ENCODE data around the gene NHSL2. TPM values are rescaled to one million over a fixed set of nuclear protein-coding genes. Genes with fewer than 3 reads are reported as not detected.

The NHSL2 gene
- total RNA-seq, 2 experiments from 2014 or later, result not detected

DNA sequence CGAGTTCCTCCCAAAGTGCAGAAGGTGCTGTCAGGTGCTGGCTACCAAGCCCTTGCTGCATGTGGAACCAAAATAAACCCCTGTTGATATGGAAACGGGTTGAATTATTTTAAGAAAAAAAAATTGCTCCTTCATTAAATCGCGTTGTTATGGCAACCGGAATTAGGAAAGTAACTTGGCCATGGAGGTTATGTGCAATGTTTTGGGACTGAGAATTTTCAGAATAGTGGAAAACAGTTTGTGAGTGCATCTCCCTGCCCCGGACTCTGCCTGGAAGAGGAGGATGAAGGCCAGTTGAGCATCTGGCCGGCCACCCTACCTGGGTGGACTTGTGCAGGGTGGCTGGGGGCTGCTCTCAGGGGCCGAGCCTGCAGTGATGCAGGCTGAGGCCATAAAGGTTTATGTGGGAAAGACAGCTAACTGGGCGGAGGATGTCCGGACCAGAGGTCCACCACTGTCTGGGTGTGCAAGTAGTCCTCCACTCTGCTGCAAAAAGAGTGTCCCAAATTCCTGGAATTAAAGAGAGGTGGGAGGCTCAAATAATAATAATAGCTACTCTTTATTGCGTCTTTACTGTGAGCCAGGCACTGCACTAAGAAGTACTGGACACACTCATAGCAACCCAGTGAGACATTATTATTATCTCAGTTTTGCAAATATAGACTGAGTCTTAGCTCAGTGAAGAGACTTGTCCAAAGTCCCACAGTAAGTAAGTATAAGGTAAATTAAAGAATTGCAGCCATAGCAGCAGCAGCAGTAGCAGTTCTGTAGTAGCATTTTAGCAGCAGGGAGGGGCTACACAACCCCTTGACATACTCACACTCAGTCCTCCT is 200.4 kb downstream of the NHSL2 start:
- intact Hi-C loops (cut with micrococcal nuclease; ENCODE audit: unreplicated experiment), result no loop called here
- no peaks in the 10 kb centered on the region for H3K79me2 ChIP-seq (ENCODE audit: insufficient read depth, low read depth, low read length)
- TF ChIP-seq EZH2phosphoT487 (IDR thresholded peaks at IDR 0.05; ENCODE audit: borderline replicate concordance, low read depth, low read length), result no peak
- TF ChIP-seq, protein P1, sequence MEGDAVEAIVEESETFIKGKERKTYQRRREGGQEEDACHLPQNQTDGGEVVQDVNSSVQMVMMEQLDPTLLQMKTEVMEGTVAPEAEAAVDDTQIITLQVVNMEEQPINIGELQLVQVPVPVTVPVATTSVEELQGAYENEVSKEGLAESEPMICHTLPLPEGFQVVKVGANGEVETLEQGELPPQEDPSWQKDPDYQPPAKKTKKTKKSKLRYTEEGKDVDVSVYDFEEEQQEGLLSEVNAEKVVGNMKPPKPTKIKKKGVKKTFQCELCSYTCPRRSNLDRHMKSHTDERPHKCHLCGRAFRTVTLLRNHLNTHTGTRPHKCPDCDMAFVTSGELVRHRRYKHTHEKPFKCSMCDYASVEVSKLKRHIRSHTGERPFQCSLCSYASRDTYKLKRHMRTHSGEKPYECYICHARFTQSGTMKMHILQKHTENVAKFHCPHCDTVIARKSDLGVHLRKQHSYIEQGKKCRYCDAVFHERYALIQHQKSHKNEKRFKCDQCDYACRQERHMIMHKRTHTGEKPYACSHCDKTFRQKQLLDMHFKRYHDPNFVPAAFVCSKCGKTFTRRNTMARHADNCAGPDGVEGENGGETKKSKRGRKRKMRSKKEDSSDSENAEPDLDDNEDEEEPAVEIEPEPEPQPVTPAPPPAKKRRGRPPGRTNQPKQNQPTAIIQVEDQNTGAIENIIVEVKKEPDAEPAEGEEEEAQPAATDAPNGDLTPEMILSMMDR (conservative IDR thresholded peaks at IDR 0.05; ENCODE audit: low read length), result no peak

DNA sequence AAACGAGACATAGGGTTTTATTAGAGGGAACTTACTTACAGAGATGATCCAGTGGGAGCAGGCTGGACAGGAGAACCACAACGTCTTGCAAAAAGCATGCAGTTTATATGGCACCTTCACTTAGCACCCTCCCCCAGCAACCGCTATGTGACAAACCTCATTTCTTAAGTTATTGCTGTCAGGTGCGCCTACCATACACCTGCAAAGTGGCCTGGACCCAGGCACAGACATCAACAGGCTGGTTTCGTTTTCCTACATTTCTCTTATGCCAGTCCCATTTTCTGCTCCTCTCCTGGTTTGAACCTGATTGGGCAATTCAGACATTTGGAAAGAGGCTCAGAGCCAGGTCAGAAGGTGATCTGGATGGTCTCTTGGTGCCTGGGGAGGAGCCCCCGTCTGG is 202.8 kb downstream of the NHSL2 start:
- no peaks in the 10 kb centered on the region for H3K36me3 ChIP-seq (ENCODE audit: insufficient read depth, low read length)
- H3K9me3 ChIP-seq (ENCODE audit: low read length), result no peaks in the 10 kb centered on the region
- H2AFZ ChIP-seq (ENCODE audit: low read length), result no peak overlapping the region
- ChIA-PET CTCF (ENCODE audit: unreplicated experiment) (no interaction called here), POLR2A (no interaction called here)
- H3K4me3 ChIP-seq (ENCODE audit: low read depth, low read length, poor library complexity, severe bottlenecking), result no peak overlapping the region
- H3K4me1 ChIP-seq (ENCODE audit: insufficient read depth, low read length, poor library complexity, severe bottlenecking), result no peaks in the 10 kb centered on the region
- no peak for DNase-seq (ENCODE audit: low spot score)
- no peaks in the 10 kb centered on the region for H4K20me1 ChIP-seq (ENCODE audit: insufficient read depth, low read length)
- TF ChIP-seq, protein P1 (conservative IDR thresholded peaks at IDR 0.05; ENCODE audit: low read length), result no peak
- TF ChIP-seq EZH2phosphoT487 (IDR thresholded peaks at IDR 0.05; ENCODE audit: borderline replicate concordance, low read depth, low read length), result no peak
- no peaks in the 10 kb centered on the region for H3K79me2 ChIP-seq (ENCODE audit: insufficient read depth, low read depth, low read length)
- no peaks in the 10 kb centered on the region for H3K9me2 ChIP-seq (ENCODE audit: insufficient read depth, low read length)
- no peak overlapping the region for H3K4me2 ChIP-seq (ENCODE audit: low read length)
- BruUV-seq (replicated peaks), result no TSS peak
- intact Hi-C loops (cut with micrococcal nuclease; ENCODE audit: unreplicated experiment), result no loop called here
- H3K27ac ChIP-seq (ENCODE audit: low read depth, low read length, poor library complexity, severe bottlenecking), result no peak overlapping the region

More for the DNA sequence above, 200.4 kb downstream of the NHSL2 start:
- CTCF ChIA-PET (ENCODE audit: unreplicated experiment), result no interaction called here
- H3K4me3 ChIP-seq (ENCODE audit: low read depth, low read length, poor library complexity, severe bottlenecking), result no peak overlapping the region
- no peaks in the 10 kb centered on the region for H3K36me3 ChIP-seq (ENCODE audit: insufficient read depth, low read length)
- no TSS peak for BruUV-seq (replicated peaks)
- no peak overlapping the region for H3K27ac ChIP-seq (ENCODE audit: low read depth, low read length, poor library complexity, severe bottlenecking)
- POLR2A ChIA-PET, result interaction anchor here (0.5 kb wide), 1 partner anchor 199 kb away, joined by 3 read pairs; no protein-coding TSS in a partner anchor
- no peak for DNase-seq (ENCODE audit: low spot score)
- no peaks in the 10 kb centered on the region for H3K9me2 ChIP-seq (ENCODE audit: insufficient read depth, low read length)
- H2AFZ ChIP-seq (ENCODE audit: low read length), result no peak overlapping the region
- H4K20me1 ChIP-seq (ENCODE audit: insufficient read depth, low read length), result no peaks in the 10 kb centered on the region
- H3K4me2 ChIP-seq (ENCODE audit: low read length), result no peak overlapping the region
- no peaks in the 10 kb centered on the region for H3K4me1 ChIP-seq (ENCODE audit: insufficient read depth, low read length, poor library complexity, severe bottlenecking)
- no peaks in the 10 kb centered on the region for H3K9me3 ChIP-seq (ENCODE audit: low read length)

DNA sequence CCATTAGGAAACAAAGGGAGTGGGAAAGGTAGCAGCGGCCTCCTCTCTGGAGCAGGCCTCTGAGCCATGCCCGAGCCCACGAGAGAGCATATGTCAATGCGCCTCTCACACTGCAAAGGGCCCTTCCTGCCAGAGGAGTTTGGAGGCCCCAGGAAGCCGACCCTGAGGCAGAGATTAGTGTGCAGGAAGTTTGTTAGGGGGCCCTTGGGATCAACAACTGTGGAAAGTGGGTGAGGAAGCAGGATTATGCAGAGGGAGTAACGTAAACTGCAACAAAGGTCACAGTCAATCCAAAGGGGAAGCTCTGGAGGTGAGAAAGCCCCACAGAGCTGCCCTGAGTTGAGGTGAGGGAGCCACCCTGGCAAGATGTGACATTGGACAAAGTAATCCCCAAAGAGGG is 203.7 kb downstream of the NHSL2 start:
- H3K4me2 ChIP-seq (ENCODE audit: low read length), result no peak overlapping the region
- no peaks in the 10 kb centered on the region for H3K9me3 ChIP-seq (ENCODE audit: low read length)
- no peak overlapping the region for H2AFZ ChIP-seq (ENCODE audit: low read length)
- no peaks in the 10 kb centered on the region for H3K9me2 ChIP-seq (ENCODE audit: insufficient read depth, low read length)
- no peaks in the 10 kb centered on the region for H4K20me1 ChIP-seq (ENCODE audit: insufficient read depth, low read length)
- TF ChIP-seq, protein P1 (conservative IDR thresholded peaks at IDR 0.05; ENCODE audit: low read length), result no peak
- TF ChIP-seq EZH2phosphoT487 (IDR thresholded peaks at IDR 0.05; ENCODE audit: borderline replicate concordance, low read depth, low read length), result no peak
- H3K27ac ChIP-seq (ENCODE audit: low read depth, low read length, poor library complexity, severe bottlenecking), result no peak overlapping the region
- H3K36me3 ChIP-seq (ENCODE audit: insufficient read depth, low read length), result no peaks in the 10 kb centered on the region
- BruUV-seq (replicated peaks), result no TSS peak
- no peak for DNase-seq (ENCODE audit: low spot score)
- ChIA-PET POLR2A (no interaction called here), CTCF (ENCODE audit: unreplicated experiment) (no interaction called here)
- H3K79me2 ChIP-seq (ENCODE audit: insufficient read depth, low read depth, low read length), result no peaks in the 10 kb centered on the region
- no peak overlapping the region for H3K4me3 ChIP-seq (ENCODE audit: low read depth, low read length, poor library complexity, severe bottlenecking)
- intact Hi-C loops (cut with micrococcal nuclease; ENCODE audit: unreplicated experiment), result no loop called here
- no peaks in the 10 kb centered on the region for H3K4me1 ChIP-seq (ENCODE audit: insufficient read depth, low read length, poor library complexity, severe bottlenecking)
